GM21529 (cell line): ENCODE measurements around the gene TPRX2.
"Not testable (repeated sequence)": the region's sequence is repeated elsewhere in the genome, so short reads cannot be mapped to it uniquely, and the experiment has no call there.

Experiments
- ATAC-seq: cut with Tn5 transposase; IDR thresholded peaks from one replicate; pipeline ENCODE4 v1.9.1; 2021; ENCODE audit not compliant: unreplicated experiment

Gene TPRX2

DNA sequence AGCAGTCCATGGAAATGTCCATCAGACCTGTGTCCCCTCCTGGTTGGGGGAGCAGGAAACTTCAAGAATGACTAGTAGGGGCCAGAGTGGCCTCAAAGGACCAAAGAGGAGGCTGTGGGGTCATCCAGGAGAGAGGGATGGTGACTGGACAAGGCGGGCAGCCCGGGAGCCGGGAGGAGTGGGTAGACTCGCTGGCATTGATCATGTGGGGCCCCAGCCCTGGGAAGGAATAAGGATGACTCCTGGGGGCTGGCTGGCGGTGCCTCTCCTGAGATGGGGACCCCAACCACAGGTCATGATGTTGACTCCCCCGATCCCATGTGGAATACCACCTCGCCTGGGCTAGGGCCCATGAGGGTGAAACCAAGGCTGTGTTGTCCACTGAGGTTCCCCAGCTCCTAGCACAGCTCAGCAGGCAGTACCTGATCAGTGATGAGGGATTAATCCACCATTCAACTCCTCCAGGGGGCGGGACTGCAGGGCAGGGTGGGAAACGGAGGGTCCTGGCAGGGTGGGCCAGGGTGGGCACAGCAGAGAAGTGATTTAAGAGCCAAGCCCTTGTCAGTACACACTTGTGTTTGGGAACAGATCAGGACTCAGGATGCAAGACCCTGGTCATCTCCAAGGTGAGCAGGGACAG, at the start of gene TPRX2:
TSS of gene TPRX2 (plus strand) at position 590 of the 640 bp plus-strand sequence. CDS start at position 602, 12 bp downstream.
- ATAC-seq, result not testable (repeated sequence)

- ATAC-seq, result no peak
Observed at GRCh38 chr19:47813304-47813994, 45.6 kb upstream of the TPRX2 start.

DNA sequence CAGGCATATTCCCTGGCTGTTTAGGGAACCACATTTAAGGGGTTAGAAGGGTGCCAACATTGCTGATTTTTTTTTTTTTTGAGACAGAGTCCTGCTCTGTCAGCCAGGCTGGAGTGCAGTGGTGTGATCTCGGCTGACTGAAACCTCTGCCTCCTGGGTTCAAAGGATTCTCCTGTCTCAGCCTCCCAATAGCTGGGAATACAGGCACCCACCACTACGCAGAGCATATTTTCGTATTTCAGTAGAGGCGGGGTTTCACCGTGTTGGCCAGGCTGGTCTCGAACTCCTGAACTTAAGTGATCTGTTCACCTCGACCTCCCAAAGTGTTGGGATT, 45.1 kb upstream of the TPRX2 start:
- ATAC-seq, result no peak

DNA sequence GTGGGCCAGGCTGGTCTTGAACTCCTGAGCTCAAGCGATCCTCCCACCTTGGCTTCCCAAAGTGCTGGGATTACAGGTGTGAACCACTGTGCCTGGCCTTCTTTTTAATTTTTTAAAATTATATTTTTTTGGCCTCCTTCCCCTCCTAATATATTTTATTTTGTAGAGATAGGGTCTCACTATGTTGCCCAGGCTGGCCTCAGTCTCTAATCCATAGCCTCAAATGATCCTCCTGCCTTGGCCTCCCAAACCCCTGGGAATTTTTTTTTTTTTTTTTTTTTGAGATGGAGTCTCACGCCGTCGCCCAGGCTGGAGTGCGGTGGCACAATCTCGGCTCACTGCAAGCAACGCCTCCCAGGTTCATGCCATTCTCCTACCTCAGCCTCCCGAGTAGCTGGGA, 42.8 kb upstream of the TPRX2 start:
- ATAC-seq, result not testable (repeated sequence)

DNA sequence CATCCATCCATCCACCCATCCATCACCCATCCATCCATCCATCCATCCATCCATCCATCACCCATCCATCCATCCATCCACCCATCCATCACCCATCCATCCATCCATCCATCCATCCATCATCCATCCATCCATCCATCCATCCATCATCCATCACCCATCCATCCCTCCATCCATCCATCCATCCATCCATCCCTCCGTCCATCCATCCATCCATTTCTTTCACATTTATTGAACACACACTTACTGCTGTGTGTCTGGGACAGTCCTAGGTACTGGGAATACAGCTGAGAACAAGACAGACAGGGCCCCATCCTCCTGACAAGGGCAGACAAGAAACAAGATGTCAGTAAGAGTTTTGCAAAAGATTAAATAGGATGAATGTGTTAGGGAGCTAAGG, 40.8 kb upstream of the TPRX2 start:
- not testable (repeated sequence) for ATAC-seq

DNA sequence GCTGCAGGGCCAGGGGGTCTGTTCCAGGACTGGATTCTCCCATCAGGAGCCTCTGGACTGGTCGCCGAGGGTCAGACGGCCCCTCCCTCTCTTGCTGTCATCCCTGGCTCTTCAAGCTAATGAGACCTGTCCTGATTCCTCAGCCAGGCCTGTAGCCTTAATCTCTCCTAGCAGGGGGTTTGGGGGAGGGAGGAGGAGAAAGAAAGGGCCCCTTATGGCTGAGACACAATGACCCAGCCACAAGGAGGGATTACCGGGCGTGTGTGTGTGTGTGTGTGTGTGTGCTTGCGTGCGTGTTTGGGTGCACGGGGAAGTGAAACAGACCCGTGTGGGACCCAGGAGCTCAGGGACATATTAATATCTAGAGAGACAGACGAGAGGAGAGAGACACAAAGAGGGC, 39.2 kb upstream of the TPRX2 start:
- ATAC-seq, result no peak

DNA sequence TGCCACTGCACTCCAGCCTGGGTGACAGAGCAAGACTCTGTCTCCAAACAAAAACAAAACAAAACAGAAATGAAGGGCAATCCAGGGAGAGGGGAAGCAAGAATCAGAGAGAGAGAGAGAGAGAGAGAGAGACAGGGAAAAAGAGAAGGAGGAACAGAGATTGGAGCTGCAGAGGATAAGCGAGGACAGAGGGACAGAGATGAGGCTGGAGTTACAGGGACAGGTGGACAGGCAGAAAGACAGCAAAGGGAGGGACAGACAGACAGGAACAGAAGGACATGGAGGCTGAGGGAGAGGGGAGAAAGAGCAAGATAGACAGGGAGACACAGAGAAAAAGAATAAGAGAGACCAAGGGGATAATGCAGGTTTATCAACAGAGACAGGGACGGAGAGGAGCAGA, 38.6 kb upstream of the TPRX2 start:
- no peak for ATAC-seq

DNA sequence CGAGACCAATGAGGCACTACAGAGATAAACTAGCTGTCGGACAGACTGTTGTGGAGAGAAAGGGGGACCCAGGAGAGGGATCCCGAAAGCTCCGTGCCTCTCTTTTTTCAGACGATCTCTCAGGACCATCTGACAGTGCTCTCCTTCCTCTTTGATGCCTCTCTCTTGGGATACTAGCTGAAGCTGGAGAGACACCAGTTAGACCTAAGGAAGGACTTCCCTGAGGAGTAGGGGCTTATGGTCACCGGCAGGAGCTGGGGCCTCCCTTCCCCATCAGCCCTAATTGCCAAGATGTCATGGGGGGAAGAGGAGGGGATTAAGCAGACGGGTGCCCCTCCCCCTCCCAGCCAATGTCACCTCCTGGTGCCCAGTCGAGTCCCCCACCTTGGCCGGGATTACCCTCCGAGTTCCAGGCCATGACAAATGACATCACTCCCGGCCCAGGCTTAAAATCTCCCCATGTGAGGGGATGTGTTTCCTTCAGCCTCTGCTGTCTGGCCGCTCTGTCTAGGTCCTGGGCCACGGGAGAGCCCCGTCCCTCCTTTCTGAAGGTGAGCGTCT, 37.5 kb upstream of the TPRX2 start, which contains the start of gene CRX:
TSS of gene CRX (plus strand) at position 478 of the 561 bp plus-strand sequence. CDS start 12,507 bp downstream, outside the sequence.
- ATAC-seq, result no peak

- no peak for ATAC-seq
Observed at GRCh38 chr19:47824396-47824795, 34.6 kb upstream of the TPRX2 start.

- ATAC-seq, result no peak
Observed at GRCh38 chr19:47826800-47827199, 32.2 kb upstream of the TPRX2 start.

DNA sequence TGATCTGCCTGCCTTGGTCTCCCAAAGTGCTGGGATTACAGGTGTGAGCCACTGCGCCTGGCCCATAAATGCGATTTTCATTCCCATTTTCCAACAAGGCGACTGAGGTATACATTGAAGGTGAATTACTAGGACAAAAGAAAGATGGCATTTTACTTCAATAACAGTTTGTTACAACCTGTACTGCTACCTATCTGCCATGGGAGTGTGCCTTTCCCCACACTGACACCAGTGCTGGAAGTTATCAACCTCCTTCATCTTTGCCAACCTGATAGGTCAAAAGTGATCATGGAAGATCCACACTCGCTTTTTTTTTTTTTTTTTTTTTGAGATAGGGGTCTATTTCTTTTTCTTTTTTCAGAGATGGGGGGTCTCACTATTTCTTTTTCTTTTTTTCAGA, 26.3 kb upstream of the TPRX2 start:
- no peak for ATAC-seq

GRCh38 chr19:47836038-47836437, 23.0 kb upstream of the TPRX2 start:
- no peak for ATAC-seq

DNA sequence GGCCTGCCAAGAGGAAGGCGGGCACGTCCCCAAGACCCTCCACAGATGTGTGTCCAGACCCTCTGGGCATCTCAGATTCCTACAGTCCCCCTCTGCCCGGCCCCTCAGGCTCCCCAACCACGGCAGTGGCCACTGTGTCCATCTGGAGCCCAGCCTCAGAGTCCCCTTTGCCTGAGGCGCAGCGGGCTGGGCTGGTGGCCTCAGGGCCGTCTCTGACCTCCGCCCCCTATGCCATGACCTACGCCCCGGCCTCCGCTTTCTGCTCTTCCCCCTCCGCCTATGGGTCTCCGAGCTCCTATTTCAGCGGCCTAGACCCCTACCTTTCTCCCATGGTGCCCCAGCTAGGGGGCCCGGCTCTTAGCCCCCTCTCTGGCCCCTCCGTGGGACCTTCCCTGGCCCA, 19.6 kb upstream of the TPRX2 start:
- no peak for ATAC-seq

DNA sequence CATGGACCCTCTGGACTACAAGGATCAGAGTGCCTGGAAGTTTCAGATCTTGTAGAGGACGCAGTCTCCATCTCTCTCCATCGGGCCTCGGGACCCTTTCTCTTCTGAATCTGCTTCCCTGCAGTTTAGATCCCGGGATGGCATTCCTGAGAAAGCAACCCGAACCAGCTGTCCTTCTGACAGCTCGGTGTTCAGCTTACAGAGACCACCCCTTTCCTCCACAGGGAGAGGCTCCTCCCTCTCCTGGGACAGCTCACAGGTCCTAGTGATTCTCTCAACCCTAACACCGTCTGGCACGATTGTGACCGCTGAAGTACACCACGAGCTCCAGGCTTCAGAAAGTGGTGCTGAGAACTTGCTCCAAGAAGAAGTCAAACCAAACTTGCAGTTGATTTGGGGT, 19.1 kb upstream of the TPRX2 start:
- no peak for ATAC-seq

DNA sequence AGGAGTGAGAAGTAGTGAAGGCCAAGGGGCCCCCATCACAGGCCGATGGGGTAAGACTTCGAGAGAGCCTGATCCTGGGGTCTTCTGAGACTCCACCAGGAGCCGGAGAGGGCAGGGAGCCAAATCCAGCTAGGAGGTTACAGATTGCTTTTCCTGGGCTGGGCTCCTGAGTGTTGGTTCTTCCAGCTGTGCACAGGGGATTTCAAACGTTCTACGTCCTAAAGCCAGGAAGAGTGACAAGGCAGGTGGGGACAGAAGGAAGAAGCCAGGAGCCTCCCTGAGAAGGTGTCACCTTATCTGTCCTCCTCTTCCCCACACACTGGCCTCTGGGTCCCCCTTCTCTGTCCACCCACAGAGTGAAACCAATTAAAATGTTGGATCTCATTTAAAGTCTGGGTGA, 16.1 kb upstream of the TPRX2 start:
- no peak for ATAC-seq

DNA sequence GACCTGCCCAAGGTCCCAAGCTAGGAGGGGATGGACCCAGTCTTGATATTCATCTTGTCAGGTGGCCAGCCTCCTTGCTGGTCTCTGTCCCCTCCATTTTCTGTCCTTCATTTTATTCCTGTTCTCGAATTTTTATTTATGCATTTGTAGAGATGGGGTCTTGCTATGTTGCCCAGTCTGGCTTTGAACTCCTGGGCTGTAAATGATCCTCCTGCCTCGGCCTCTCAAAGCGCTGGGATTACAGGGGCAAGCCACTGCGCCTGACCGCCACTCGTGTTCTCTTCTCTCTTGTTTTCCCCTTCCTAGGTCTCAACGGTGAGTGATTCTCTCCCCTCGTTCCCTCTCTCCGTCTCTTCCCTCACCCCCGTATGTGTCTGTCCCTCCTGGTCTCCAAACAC, 10.6 kb upstream of the TPRX2 start:
- no peak for ATAC-seq

DNA sequence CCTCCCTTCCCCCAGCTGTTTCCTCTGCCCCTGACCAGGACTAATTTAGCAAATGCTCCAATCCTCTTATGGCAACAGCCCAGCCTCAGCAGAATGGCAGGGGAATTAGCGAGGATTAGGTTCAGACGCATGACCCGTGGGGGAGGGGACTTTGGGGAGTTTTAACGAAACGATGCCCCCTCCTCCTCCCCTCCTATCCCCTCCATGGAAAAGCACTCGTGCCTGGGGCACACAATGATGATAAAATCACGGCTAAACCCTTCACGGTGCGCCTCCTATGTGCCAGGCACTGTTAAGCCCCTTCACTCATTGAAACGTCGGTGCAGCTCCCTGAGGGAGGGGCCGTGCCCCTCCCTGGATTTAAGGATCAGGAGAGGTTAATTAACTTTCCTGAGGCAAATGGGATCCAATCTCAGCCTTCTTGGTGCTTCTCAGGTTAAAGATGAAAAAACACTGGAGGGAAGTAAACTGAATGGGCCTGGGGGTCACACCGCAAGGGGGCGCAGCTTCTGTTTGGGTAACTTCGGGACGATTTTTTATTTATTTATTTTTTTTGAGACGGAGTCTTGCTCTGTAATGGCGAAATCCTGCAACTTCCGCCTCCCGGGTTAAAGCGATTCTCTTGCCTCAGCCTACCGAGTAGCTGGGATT, 10.1 kb upstream of the TPRX2 start:
- no peak for ATAC-seq

GRCh38 chr19:47853003-47853402, 6.0 kb upstream of the TPRX2 start:
- no peak for ATAC-seq

- no peak for ATAC-seq
Observed at GRCh38 chr19:47854459-47854858, 4.6 kb upstream of the TPRX2 start.

DNA sequence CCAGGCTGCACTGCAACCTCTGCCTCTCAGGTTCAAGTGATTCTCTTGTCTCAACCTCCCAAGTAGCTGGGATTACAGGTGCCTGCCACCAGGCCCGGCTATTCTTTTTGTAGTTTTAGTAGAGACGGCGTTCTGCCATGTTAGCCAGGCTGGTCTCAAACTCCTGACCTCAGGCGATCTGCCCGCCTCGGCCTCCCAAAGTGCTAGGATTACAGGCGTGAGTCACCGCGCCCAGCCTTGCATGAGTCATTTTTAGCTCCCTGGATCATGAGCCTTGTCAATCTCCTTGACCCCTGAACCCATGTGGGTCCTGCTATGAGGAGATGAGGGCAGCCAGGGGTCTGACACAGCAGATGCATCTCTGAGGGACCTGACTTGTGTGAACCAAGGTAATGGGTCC, 804 bp upstream of the TPRX2 start:
- not testable (repeated sequence) for ATAC-seq

DNA sequence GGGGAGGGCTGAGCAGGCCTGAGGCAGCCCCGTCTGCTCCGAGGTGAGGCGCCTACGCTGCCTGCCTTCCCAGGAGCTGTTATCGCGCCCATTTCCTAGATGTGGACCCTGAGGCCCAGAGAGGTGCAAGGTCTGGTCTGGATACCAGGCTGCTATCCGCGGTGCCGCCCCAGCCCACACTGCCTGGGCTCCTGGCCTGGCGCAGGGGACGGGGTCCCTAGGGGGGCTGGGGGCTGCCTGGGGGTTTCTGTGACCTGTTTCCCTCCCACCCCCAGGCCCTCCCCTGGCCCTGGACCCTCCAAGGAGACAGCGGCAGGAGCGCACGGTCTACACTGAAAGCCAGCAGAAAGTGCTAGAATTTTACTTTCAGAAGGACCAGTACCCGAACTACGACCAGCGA, 803 bp downstream of the TPRX2 start:
- not testable (repeated sequence) for ATAC-seq
